NCI-H2227 (cell line): Measurements from ENCODE around the gene RRAGD.

Experiments
- DNase-seq: peaks from one replicate; lab custom pipeline; 2025; ENCODE audit not compliant: unreplicated experiment; lab: John Stamatoyannopoulos, UW

RRAGD gene

GRCh38 chr6:89346433-89346832, 65.6 kb downstream of the RRAGD start:
- no peak for DNase-seq

- DNase-seq, result no peak
Measured at GRCh38 chr6:89339565-89339964, 72.5 kb downstream of the RRAGD start.

DNA sequence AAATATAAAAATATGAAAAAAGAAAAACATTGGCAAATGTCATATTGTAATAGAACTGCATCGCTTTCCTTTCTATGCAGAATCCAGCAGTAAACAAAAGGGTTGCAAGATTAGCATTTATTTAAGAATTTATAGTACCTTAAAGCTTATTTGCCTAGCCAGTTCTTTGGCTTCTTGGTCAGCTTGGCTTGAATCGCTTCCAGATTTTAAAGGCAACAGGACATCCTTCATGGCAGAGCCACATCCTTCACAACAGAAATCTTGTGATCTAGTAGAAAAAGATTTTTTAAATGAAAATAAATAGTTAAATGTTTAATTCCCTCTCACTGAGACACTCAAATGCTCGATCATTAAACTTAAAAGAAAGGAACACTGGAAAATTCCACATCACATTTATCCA, 76.9 kb downstream of the RRAGD start:
- DNase-seq, result no peak

- DNase-seq, result no peak
Measured at GRCh38 chr6:89330910-89331309, 81.2 kb downstream of the RRAGD start.

- no peak for DNase-seq
Measured at GRCh38 chr6:89328976-89329375, 83.1 kb downstream of the RRAGD start.

DNA sequence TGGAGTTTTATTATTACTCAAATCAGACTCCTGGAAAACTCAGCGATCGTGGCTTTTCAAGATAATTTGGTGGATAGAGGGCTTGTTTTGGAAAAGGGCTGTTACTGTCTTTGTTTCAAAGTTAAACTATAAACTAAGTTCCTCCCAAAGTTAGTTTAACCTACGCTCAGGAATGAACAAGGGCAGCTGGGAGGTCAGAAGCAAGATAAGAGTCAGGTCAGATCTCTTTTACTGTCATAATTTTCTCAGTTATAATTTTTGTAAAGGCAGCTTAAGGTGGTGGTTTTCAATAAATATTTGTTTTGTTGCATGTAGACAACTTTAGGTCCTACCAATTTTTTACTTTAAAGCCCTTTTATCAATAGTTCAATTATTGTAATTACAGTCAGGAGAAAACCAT, 87.8 kb downstream of the RRAGD start:
- DNase-seq, result no peak

- no peak for DNase-seq
Measured at GRCh38 chr6:89323511-89323971, 88.5 kb downstream of the RRAGD start.

DNA sequence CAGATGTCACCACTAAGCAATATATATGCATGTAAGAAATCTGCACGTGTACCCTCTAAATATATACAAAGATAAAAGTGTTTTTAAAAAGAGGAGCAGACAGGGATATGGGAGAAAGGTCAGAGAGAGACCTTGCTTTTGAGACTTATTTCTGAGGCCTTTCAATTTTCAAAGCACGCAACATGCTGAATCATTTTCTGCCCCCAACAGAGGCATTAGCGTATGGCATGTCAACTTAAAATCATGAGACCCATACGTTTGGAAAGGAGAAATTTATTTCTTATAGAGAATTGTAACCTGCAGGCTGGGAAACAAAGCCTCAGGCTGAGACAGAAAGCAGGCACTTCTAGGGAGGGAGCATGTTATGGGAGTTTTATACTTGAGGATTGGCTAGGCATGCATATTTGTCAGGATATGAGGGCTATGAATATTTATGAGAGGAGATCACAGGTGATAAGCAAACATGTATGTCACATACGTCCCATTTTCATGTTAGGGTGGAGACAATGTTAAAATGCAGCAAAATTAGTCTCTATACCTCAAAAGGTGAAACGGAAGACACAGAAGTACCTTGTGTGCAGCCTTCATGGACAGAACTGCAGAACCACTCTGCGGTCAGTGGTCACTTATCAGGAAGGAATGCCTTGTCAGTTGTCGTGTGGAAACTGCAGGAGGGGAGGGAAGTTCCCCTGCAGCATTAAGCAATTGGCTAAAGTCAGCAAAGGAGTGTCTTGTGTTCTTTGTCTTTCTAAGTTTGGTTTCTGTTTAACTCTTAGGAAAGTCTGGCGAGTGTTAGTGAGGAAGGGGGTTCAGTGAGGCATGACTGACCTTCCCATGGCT, 90.7 kb downstream of the RRAGD start:
- no peak for DNase-seq

GRCh38 chr6:89320012-89320559, 92.0 kb downstream of the RRAGD start:
- no peak for DNase-seq

- no peak for DNase-seq
Measured at GRCh38 chr6:89317067-89317466, 95.0 kb downstream of the RRAGD start.

DNA sequence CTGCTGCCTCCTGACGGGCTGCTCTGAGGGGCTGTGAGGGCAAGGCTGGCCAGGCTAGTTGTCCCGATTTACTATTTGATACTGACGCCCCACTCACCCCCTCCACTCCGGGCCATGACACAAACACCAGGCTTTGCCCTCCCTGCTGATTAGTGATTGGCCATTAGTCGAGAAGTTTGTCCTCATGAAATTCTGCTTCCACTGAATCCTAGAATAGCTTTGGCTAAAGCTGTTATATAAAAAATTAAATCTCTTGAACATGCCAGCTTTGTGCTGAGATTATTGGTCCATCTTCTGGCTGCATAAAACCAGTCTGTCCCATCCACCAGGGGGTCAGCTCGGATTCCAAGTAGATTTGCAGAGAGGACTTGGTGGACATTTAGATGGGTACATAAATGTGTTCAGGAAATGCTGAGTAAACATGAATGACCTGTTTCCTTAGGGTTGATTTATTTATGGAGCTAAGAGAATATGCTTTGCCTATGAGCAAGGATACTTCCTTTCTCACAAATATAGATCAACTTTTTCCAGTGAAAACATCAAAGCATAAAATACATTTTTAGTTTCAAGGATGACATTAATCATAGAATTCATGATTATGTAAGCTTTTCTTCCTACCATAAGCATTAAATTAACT, 96.7 kb downstream of the RRAGD start, which contains the start of gene GABRR2:
TSS of gene GABRR2 (minus strand) at position 51 of the 637 bp plus-strand sequence. CDS start 134 bp downstream, outside the sequence.
- DNase-seq, result no peak

- DNase-seq, result no peak
Measured at GRCh38 chr6:89314692-89315091, 97.4 kb downstream of the RRAGD start.
